ENCODE data around the gene NCS1.

GRCh38 chr9:130181678-130182380, 9.6 kb downstream of the NCS1 start:
- no peak for TF ChIP-seq CTCF (IDR thresholded peaks at IDR 0.05)
- no peak for TF ChIP-seq POLR2A (IDR thresholded peaks at IDR 0.05)
